ENCODE results near the gene CCDC158. TPM values are rescaled to one million over a fixed set of nuclear protein-coding genes. Genes with fewer than 3 reads are reported as not detected.

Gene CCDC158
- polyA plus RNA-seq, 1 of the 3 experiments (the other 2 are of a cell fraction): not detected

DNA sequence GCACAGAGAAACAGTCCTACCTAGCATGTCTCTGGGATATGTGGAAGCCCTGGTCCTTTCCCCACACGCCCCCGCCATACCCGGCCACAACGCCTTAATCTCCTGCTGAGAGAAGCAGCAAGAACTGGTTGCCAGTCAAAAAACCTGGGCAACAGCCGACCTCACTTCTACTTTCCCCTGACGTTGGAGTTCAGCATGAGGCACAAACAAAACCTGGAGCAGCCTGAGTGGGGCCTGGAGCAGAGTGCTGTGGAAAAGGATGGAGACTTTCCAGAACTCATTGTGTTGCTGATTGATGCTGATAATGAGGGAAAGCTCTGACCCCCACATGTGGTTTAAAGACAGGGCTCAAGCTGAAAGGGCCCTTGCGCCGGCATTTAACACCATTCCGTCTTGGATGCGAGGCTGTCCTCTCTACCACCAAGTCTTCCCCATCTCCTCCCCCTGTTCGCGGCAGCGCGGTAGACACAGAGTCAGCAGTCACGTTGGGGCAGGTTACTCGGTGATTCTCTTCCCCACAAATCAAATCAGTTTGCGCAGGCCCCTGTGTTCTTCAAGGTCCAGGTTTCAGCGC is 666 bp downstream of the CCDC158 start (continued):
- TF ChIP-seq, protein P1, sequence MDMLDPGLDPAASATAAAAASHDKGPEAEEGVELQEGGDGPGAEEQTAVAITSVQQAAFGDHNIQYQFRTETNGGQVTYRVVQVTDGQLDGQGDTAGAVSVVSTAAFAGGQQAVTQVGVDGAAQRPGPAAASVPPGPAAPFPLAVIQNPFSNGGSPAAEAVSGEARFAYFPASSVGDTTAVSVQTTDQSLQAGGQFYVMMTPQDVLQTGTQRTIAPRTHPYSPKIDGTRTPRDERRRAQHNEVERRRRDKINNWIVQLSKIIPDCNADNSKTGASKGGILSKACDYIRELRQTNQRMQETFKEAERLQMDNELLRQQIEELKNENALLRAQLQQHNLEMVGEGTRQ (IDR thresholded peaks at IDR 0.05; ENCODE audit: borderline replicate concordance, low read depth, low read length): no peak
- TF ChIP-seq RAD21 (IDR thresholded peaks at IDR 0.05; ENCODE audit: low read length) (no peak), JUND (IDR thresholded peaks at IDR 0.05) (no peak)

DNA sequence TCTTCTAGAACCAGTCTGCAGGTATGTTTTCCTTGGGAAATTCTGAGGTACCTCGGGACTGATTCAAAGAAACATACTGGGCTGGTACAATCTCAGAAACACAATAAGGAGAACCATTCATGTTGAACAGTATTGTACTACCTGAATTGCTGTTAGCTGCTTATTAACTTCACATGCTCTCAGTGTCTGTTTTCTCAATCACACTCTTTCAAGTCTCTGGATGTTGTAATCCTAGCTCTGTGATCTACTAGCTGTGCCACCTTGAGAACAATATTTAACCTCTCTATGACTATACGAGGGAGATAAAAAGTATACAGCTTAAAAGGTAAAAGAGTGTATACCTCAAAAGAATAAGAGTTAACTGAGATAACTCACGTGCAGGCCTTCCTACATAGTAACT is 10.3 kb downstream of the CCDC158 start:
- Histone ChIP-seq H3K9me3 (no peaks in the 10 kb centered on the region), H3K36me3 (replicated peaks in 1 of 2; ENCODE audit: control insufficient read depth in 1 of 2, insufficient read depth in 2 of 2, low read length in 1 of 2) (no peaks in the 10 kb centered on the region), H3F3A (replicated peaks; ENCODE audit: insufficient read depth) (no peaks in the 10 kb centered on the region), H3K4me1 (ENCODE audit: control insufficient read depth in 1 of 2, insufficient read depth in 2 of 2, low read depth in 1 of 2, low read length in 1 of 2) (no peaks in the 10 kb centered on the region), H3K4me2 (no peak overlapping the region), H3K4me3 (ENCODE audit: low read depth in 2 of 2, low read length in 1 of 2) (no peak overlapping the region), H2AFZ (ENCODE audit: low read depth) (no peak overlapping the region), H3K9me2 (no peaks in the 10 kb centered on the region), H3K9ac (no peak overlapping the region), H3K27me3 (ENCODE audit: insufficient read depth) (no peaks in the 10 kb centered on the region), H3K27ac (ENCODE audit: low read depth in 2 of 2, low read length in 1 of 2) (no peak overlapping the region), H3K79me2 (ENCODE audit: insufficient read depth) (no peaks in the 10 kb centered on the region), H4K20me1 (ENCODE audit: insufficient read depth) (no peaks in the 10 kb centered on the region)
- no peak for DNase-seq
- no peak for TF ChIP-seq RXRA (IDR thresholded peaks at IDR 0.05; ENCODE audit: borderline replicate concordance, low read depth)
- TF ChIP-seq MEF2A (IDR thresholded peaks at IDR 0.05; ENCODE audit: borderline replicate concordance, low read depth): no peak
- TF ChIP-seq, protein P2, sequence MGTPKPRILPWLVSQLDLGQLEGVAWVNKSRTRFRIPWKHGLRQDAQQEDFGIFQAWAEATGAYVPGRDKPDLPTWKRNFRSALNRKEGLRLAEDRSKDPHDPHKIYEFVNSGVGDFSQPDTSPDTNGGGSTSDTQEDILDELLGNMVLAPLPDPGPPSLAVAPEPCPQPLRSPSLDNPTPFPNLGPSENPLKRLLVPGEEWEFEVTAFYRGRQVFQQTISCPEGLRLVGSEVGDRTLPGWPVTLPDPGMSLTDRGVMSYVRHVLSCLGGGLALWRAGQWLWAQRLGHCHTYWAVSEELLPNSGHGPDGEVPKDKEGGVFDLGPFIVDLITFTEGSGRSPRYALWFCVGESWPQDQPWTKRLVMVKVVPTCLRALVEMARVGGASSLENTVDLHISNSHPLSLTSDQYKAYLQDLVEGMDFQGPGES (IDR thresholded peaks at IDR 0.05; ENCODE audit: low read depth, low read length): no peak
- TF ChIP-seq SMC3 (IDR thresholded peaks at IDR 0.05; ENCODE audit: low read depth, low read length): no peak
- TF ChIP-seq ELF1 (IDR thresholded peaks at IDR 0.05): no peak
- TF ChIP-seq, protein P3, sequence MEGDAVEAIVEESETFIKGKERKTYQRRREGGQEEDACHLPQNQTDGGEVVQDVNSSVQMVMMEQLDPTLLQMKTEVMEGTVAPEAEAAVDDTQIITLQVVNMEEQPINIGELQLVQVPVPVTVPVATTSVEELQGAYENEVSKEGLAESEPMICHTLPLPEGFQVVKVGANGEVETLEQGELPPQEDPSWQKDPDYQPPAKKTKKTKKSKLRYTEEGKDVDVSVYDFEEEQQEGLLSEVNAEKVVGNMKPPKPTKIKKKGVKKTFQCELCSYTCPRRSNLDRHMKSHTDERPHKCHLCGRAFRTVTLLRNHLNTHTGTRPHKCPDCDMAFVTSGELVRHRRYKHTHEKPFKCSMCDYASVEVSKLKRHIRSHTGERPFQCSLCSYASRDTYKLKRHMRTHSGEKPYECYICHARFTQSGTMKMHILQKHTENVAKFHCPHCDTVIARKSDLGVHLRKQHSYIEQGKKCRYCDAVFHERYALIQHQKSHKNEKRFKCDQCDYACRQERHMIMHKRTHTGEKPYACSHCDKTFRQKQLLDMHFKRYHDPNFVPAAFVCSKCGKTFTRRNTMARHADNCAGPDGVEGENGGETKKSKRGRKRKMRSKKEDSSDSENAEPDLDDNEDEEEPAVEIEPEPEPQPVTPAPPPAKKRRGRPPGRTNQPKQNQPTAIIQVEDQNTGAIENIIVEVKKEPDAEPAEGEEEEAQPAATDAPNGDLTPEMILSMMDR (IDR thresholded peaks at IDR 0.05): no peak
- no peak for TF ChIP-seq FOXJ3 (CRISPR knock-in tag; IDR thresholded peaks at IDR 0.05)
- TF ChIP-seq, protein P1 (IDR thresholded peaks at IDR 0.05; ENCODE audit: borderline replicate concordance, low read depth, low read length): no peak
- no peak for TF ChIP-seq EZH2phosphoT487 (IDR thresholded peaks at IDR 0.05; ENCODE audit: borderline replicate concordance, low read depth)
- TF ChIP-seq, protein P4, sequence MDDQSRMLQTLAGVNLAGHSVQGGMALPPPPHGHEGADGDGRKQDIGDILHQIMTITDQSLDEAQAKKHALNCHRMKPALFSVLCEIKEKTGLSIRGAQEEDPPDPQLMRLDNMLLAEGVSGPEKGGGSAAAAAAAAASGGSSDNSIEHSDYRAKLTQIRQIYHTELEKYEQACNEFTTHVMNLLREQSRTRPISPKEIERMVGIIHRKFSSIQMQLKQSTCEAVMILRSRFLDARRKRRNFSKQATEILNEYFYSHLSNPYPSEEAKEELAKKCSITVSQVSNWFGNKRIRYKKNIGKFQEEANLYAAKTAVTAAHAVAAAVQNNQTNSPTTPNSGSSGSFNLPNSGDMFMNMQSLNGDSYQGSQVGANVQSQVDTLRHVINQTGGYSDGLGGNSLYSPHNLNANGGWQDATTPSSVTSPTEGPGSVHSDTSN (IDR thresholded peaks at IDR 0.05): no peak
- no peak for TF ChIP-seq POLR2AphosphoS5 (IDR thresholded peaks at IDR 0.05; ENCODE audit: low read depth, low read length)
- TF ChIP-seq TAF1 (IDR thresholded peaks at IDR 0.05; ENCODE audit: borderline replicate concordance, low read depth, low read length): no peak
- no peak for TF ChIP-seq FOXM1 (IDR thresholded peaks at IDR 0.05; ENCODE audit: low read depth)
- TF ChIP-seq NRF1 (IDR thresholded peaks at IDR 0.05; ENCODE audit: low read depth, low read length): no peak
- TF ChIP-seq, protein P5, sequence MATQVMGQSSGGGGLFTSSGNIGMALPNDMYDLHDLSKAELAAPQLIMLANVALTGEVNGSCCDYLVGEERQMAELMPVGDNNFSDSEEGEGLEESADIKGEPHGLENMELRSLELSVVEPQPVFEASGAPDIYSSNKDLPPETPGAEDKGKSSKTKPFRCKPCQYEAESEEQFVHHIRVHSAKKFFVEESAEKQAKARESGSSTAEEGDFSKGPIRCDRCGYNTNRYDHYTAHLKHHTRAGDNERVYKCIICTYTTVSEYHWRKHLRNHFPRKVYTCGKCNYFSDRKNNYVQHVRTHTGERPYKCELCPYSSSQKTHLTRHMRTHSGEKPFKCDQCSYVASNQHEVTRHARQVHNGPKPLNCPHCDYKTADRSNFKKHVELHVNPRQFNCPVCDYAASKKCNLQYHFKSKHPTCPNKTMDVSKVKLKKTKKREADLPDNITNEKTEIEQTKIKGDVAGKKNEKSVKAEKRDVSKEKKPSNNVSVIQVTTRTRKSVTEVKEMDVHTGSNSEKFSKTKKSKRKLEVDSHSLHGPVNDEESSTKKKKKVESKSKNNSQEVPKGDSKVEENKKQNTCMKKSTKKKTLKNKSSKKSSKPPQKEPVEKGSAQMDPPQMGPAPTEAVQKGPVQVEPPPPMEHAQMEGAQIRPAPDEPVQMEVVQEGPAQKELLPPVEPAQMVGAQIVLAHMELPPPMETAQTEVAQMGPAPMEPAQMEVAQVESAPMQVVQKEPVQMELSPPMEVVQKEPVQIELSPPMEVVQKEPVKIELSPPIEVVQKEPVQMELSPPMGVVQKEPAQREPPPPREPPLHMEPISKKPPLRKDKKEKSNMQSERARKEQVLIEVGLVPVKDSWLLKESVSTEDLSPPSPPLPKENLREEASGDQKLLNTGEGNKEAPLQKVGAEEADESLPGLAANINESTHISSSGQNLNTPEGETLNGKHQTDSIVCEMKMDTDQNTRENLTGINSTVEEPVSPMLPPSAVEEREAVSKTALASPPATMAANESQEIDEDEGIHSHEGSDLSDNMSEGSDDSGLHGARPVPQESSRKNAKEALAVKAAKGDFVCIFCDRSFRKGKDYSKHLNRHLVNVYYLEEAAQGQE (IDR thresholded peaks at IDR 0.05; ENCODE audit: low read depth, low read length): no peak
- 69% methylated on average over 3 of the region's 3 CpGs for WGBS (ENCODE audit: low lambda C conversion rate)
- ChIA-PET CTCF (interaction anchor here (1.2 to 1.5 kb wide), 2 partner anchors 33 to 94 kb away, joined by 3 to 4 read pairs; no protein-coding TSS in a partner anchor), POLR2A (no interaction called here)
